Panc1 (cell line): ENCODE data around the gene SLC37A4.

Source experiments
- POLR2AphosphoS5 ChIP-seq: IDR thresholded peaks from 2 replicates; pipeline ENCODE4 v1.6.1; 2012; ENCODE audit warnings: mild to moderate bottlenecking, low read depth, low read length, moderate library complexity
- SIN3A ChIP-seq: IDR thresholded peaks from 2 replicates; pipeline ENCODE4 v1.6.1; 2012; ENCODE audit warnings: low read depth, mild to moderate bottlenecking, low read length, moderate library complexity, borderline replicate concordance; ENCODE audit not compliant: insufficient read depth
- TCF7L2 ChIP-seq: IDR thresholded peaks from 2 replicates; pipeline ENCODE4 v1.6.1; 2011; ENCODE audit warnings: mild to moderate bottlenecking, low read depth, low read length, inconsistent platforms
- TF ChIP-seq, protein P1 (sequence below): fragments of 450-650 bp; IDR thresholded peaks from 2 replicates; pipeline ENCODE4 v1.5.1; 2017; ENCODE audit warnings: mild to moderate bottlenecking
- TF ChIP-seq, protein P2 (sequence below), 2 experiments: IDR thresholded peaks; 2 replicates each; pipeline ENCODE4 v1.6.1; 2011 to 2012; ENCODE audit warnings: low read depth in 2 of 2, control low read depth in 1 of 2, low read length in 1 of 2, mild to moderate bottlenecking in 1 of 2, moderate library complexity in 1 of 2; ENCODE audit not compliant: insufficient read depth in 1 of 2

DNA sequence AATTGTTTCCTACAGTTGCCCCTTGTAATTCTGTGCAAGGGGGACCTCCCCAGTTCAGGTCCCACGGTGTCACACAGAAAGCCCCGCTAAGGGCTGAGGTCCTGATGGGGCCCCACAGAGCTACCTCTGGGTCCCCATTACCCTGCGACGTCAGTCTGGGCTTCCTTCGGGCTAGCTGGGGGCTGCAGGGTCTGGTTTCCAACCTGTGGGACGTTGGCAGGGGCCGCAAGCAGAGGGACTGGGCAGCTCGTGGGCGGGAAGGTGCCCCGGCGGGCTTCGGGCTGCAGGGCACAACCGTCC, 698 bp downstream of the SLC37A4 start:
- no peak for TF ChIP-seq POLR2AphosphoS5
- TF ChIP-seq, protein P1, sequence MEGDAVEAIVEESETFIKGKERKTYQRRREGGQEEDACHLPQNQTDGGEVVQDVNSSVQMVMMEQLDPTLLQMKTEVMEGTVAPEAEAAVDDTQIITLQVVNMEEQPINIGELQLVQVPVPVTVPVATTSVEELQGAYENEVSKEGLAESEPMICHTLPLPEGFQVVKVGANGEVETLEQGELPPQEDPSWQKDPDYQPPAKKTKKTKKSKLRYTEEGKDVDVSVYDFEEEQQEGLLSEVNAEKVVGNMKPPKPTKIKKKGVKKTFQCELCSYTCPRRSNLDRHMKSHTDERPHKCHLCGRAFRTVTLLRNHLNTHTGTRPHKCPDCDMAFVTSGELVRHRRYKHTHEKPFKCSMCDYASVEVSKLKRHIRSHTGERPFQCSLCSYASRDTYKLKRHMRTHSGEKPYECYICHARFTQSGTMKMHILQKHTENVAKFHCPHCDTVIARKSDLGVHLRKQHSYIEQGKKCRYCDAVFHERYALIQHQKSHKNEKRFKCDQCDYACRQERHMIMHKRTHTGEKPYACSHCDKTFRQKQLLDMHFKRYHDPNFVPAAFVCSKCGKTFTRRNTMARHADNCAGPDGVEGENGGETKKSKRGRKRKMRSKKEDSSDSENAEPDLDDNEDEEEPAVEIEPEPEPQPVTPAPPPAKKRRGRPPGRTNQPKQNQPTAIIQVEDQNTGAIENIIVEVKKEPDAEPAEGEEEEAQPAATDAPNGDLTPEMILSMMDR = no peak
- no peak for TF ChIP-seq SIN3A
- TF ChIP-seq, protein P2, sequence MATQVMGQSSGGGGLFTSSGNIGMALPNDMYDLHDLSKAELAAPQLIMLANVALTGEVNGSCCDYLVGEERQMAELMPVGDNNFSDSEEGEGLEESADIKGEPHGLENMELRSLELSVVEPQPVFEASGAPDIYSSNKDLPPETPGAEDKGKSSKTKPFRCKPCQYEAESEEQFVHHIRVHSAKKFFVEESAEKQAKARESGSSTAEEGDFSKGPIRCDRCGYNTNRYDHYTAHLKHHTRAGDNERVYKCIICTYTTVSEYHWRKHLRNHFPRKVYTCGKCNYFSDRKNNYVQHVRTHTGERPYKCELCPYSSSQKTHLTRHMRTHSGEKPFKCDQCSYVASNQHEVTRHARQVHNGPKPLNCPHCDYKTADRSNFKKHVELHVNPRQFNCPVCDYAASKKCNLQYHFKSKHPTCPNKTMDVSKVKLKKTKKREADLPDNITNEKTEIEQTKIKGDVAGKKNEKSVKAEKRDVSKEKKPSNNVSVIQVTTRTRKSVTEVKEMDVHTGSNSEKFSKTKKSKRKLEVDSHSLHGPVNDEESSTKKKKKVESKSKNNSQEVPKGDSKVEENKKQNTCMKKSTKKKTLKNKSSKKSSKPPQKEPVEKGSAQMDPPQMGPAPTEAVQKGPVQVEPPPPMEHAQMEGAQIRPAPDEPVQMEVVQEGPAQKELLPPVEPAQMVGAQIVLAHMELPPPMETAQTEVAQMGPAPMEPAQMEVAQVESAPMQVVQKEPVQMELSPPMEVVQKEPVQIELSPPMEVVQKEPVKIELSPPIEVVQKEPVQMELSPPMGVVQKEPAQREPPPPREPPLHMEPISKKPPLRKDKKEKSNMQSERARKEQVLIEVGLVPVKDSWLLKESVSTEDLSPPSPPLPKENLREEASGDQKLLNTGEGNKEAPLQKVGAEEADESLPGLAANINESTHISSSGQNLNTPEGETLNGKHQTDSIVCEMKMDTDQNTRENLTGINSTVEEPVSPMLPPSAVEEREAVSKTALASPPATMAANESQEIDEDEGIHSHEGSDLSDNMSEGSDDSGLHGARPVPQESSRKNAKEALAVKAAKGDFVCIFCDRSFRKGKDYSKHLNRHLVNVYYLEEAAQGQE (IDR thresholded peaks at IDR 0.05; ENCODE audit: insufficient read depth in 1 of 2, low read depth in 2 of 2, low read length in 1 of 2) = no peak
- no peak for TF ChIP-seq TCF7L2
